ENCODE results near the gene PGF. TPM values are rescaled to one million over a fixed set of nuclear protein-coding genes. Genes with fewer than 3 reads are reported as not detected.

Gene PGF
- total RNA-seq, 4 donors from 2014 or later, result 1.6 to 42.3 (median 6.2) TPM

DNA sequence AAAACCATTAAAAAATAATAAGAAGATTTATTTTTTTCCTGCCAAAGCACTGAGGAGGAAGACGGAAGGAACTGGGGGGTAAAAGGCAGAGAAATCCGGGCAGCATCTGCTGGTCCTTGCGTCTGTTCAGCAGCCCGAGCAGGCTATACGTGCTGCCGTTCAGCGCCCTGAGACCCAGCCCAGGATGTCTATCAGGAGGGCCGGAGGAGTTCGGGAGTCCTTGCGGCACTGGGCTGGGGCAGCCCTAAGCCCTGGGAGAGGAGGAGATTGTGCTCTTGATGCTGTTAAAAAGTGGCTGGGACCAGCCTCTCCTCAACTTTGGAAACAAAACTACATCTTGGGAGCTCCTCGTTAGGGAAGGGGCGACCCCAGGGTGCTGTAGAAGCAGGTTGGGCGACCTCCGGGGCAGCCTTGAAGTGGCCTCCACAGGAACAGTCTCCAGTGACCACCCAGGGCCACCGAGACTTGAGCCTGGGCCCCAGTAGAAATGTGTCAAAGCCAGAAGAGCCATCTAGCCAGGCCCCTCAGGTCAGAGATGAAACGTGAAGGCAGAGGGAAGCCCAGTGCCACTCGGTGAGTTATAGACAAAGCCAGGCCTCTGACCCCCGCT, 14.3 kb downstream of the PGF start:
- Histone ChIP-seq H3K27ac (peak overlapping the region; percentile 81 to 89 (median 84)), H3K4me1 (peaks cover 35 to 55% (median 42%) of the 10 kb centered on the region in 3 donors), H3K36me3 (no peaks in the 10 kb centered on the region), H3K27me3 (no peaks in the 10 kb centered on the region), H3K9me3 (no peaks in the 10 kb centered on the region), H3K4me3 (peak overlapping the region in 1 of 4 donors; percentile 18)
- intact Hi-C loops (cut with DNase I), result no loop called here
- DNase-seq, result no peak
- 78 to 84% methylated on average over 11 to 13 of the region's 18 CpGs for WGBS, 2 donors
- TF ChIP-seq POLR2A (IDR thresholded peaks at IDR 0.05), result no peak
- TF ChIP-seq, protein P1, sequence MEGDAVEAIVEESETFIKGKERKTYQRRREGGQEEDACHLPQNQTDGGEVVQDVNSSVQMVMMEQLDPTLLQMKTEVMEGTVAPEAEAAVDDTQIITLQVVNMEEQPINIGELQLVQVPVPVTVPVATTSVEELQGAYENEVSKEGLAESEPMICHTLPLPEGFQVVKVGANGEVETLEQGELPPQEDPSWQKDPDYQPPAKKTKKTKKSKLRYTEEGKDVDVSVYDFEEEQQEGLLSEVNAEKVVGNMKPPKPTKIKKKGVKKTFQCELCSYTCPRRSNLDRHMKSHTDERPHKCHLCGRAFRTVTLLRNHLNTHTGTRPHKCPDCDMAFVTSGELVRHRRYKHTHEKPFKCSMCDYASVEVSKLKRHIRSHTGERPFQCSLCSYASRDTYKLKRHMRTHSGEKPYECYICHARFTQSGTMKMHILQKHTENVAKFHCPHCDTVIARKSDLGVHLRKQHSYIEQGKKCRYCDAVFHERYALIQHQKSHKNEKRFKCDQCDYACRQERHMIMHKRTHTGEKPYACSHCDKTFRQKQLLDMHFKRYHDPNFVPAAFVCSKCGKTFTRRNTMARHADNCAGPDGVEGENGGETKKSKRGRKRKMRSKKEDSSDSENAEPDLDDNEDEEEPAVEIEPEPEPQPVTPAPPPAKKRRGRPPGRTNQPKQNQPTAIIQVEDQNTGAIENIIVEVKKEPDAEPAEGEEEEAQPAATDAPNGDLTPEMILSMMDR (IDR thresholded peaks at IDR 0.05), result no peak

DNA sequence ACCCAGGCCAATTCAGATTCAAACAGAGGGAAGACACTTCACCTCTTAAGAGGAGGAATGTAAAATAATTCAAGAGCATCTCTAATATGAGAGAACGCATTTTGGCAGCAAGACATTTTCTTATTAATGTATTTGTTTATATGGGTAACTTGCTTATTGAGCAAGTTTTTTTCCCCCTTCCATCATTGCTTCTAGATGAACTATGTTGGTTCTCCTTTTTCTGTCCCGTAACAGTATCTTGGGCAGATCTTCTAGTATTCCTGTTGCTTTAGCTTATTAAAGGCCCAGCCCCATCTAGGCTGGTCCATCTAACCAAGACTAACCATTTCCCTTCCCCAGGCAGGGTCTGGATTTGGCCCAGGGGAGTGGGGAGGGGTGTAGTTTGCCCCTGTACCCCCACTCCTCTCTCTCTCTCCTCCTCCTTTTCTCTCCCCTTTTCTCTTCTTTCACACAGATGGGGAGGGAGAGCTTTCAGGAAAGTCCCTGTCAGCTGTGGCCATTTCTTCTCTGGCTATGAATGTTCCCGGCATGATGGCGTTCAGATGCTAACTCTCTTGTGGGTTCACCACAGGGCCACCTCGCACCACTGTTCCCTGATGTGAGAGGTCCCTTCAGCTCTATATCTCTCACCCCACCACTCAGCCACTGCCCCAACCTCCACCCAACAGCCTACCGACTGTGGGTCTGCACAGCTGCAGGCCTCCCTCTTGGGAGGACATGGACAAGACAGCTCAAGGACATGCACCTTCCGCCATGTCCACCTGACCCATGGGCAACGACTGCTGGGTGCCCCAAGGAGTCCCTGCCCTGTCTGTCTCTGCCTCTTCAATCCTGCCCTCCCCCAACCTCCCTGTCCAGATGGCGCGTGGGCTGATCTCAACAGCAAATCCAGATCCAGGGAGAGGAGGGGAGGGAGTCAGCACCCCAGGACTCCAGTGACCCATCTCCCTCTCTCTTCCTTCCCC, 16.6 kb downstream of the PGF start:
- Histone ChIP-seq H3K36me3 (no peaks in the 10 kb centered on the region), H3K9me3 (no peaks in the 10 kb centered on the region), H3K27me3 (no peaks in the 10 kb centered on the region), H3K4me1 (peaks cover 38 to 56% (median 46%) of the 10 kb centered on the region in 3 donors), H3K27ac (peak overlapping the region; percentile 81 to 89 (median 84)), H3K4me3 (no peak overlapping the region)
- TF ChIP-seq POLR2A (IDR thresholded peaks at IDR 0.05), result no peak
- TF ChIP-seq, protein P1 (IDR thresholded peaks at IDR 0.05), result no peak
- WGBS, 2 donors, result 84 to 86% methylated on average over 5 to 9 of the region's 10 CpGs
- no peak for DNase-seq
- intact Hi-C loops (cut with DNase I), result no loop called here

DNA sequence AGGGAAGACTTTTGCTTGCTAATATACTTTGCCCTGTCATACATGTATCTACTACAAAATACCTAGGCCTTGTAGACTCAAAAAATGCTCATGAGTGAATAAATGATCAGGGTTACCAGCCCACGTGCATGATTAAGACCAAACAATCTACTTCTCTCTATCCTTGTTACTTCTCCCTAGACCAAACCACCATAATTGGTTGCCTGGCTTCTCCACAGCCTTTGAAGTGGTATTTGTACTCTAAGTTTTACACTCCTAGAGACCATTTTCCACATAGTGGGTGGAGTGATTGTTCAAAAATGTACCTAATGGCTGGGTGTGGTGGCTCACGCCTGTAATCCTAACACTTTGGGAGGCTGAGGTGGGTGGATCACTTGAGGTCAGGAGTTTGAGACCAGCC, 18.2 kb downstream of the PGF start:
- H3K27me3 ChIP-seq, result no peaks in the 10 kb centered on the region
- no peak overlapping the region for H3K27ac ChIP-seq
- intact Hi-C loops (cut with DNase I), result no loop called here
- no peaks in the 10 kb centered on the region for H3K36me3 ChIP-seq
- no peak for DNase-seq
- TF ChIP-seq, protein P1 (IDR thresholded peaks at IDR 0.05), result no peak
- no peak for TF ChIP-seq POLR2A (IDR thresholded peaks at IDR 0.05)
- WGBS, 2 donors, result 66 to 76% methylated on average over 2 of the region's 2 CpGs
- no peaks in the 10 kb centered on the region for H3K9me3 ChIP-seq
- no peak overlapping the region for H3K4me3 ChIP-seq
- peaks cover 33 to 54% (median 40%) of the 10 kb centered on the region in 3 donors for H3K4me1 ChIP-seq

DNA sequence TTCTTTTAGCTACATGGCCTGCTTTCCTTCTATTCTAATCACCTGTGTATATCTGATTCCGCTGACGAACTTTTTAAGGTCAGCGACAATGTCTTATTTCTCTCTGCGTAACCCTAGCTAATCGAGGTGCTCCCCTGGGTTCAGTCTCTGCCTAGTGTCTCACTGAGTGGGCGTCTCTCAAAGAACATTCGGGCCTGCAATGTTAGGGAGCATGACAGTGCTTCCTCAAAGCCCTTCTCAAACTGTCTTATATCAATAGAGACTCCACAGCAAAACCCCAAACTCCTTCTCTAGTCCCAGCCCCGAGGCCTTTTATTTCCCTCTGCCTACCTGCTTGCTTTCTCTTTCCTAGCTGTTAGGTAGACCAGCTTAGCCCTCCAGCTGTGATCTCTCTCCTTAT, 18.7 kb downstream of the PGF start:
- H3K4me1 ChIP-seq, result peaks cover 29 to 50% (median 36%) of the 10 kb centered on the region in 3 donors
- no peak overlapping the region for H3K4me3 ChIP-seq
- intact Hi-C loops (cut with DNase I), result no loop called here
- TF ChIP-seq POLR2A (IDR thresholded peaks at IDR 0.05), result no peak
- TF ChIP-seq, protein P1 (IDR thresholded peaks at IDR 0.05), result no peak
- no peaks in the 10 kb centered on the region for H3K27me3 ChIP-seq
- WGBS, 2 donors, result 89 to 92% methylated on average over 8 of the region's 8 CpGs
- no peak overlapping the region for H3K27ac ChIP-seq
- no peaks in the 10 kb centered on the region for H3K36me3 ChIP-seq
- H3K9me3 ChIP-seq, result no peaks in the 10 kb centered on the region
- DNase-seq, result no peak

DNA sequence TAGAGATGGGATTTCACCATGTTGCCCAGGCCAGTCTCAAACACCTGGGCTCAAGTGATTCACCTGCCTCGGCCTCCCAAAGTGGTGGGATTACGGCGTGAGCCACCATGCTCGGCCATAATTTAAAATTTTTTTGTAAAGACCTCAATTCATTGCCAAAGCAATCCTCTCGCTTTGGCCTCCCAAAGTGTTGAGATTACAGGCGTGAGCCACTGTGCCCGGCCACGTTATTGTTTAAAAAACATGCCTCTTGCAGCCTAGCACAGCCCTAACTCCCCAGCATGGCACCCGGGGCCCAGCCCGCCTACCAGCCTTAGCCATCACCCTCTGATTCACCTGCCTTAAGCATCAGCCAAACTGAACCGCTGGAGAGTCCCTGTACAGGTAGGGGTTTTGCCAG, 19.2 kb downstream of the PGF start:
- no peak overlapping the region for H3K4me3 ChIP-seq
- no peaks in the 10 kb centered on the region for H3K36me3 ChIP-seq
- no peak for DNase-seq
- H3K9me3 ChIP-seq, result no peaks in the 10 kb centered on the region
- 87 to 94% methylated on average over 11 of the region's 11 CpGs for WGBS, 2 donors
- no peaks in the 10 kb centered on the region for H3K27me3 ChIP-seq
- intact Hi-C loops (cut with DNase I), result no loop called here
- H3K4me1 ChIP-seq, result peaks cover 23 to 44% (median 31%) of the 10 kb centered on the region in 3 donors
- no peak for TF ChIP-seq POLR2A (IDR thresholded peaks at IDR 0.05)
- TF ChIP-seq, protein P1 (IDR thresholded peaks at IDR 0.05), result no peak
- no peak overlapping the region for H3K27ac ChIP-seq

Measured in esophagus squamous epithelium (tissue), 5 donors.